ENCODE measurements around the gene ARHGDIA. TPM values are rescaled to one million over a fixed set of nuclear protein-coding genes. Genes with fewer than 3 reads are reported as not detected.

The ARHGDIA gene
- total RNA-seq, 1 donor from 2014 or later, result 713 TPM

GRCh38 chr17:81889602-81890001, 18.5 kb upstream of the ARHGDIA start:
- Mint-ChIP-seq H3K27ac (peak overlapping the region; percentile 92), H3K9me3 (no peaks in the 10 kb centered on the region), H3K4me1 (ENCODE audit: low read depth) (peaks cover 18% of the 10 kb centered on the region), H3K27me3 (ENCODE audit: low read depth) (no peaks in the 10 kb centered on the region), H3K36me3 (ENCODE audit: low read depth) (peaks cover 63% of the 10 kb centered on the region), H3K4me3 (ENCODE audit: low read depth) (peak overlapping the region; percentile 88)
- intact Hi-C loops (cut with micrococcal nuclease), result loop anchor here (2.0 kb wide), 1 partner anchor 19 kb away; the partner anchor contains the start of gene ARHGDIA
- no peak for DNase-seq (ENCODE audit: low spot score)

GRCh38 chr17:81888988-81889595, 18.0 kb upstream of the ARHGDIA start:
- H3K27ac Mint-ChIP-seq, result peak overlapping the region; percentile 85
- peaks cover 68% of the 10 kb centered on the region for H3K36me3 Mint-ChIP-seq (ENCODE audit: low read depth)
- peak overlapping the region; percentile 88 for H3K4me3 Mint-ChIP-seq (ENCODE audit: low read depth)
- no peaks in the 10 kb centered on the region for H3K27me3 Mint-ChIP-seq (ENCODE audit: low read depth)
- intact Hi-C loops (cut with micrococcal nuclease), result no loop called here
- DNase-seq (ENCODE audit: low spot score), result no peak
- H3K9me3 Mint-ChIP-seq, result no peaks in the 10 kb centered on the region
- H3K4me1 Mint-ChIP-seq (ENCODE audit: low read depth), result peaks cover 18% of the 10 kb centered on the region

- peak overlapping the region; percentile 85 for H3K27ac Mint-ChIP-seq
Measured at GRCh38 chr17:81888105-81888987, 17.2 kb upstream of the ARHGDIA start.

GRCh38 chr17:81885869-81886548, 14.9 kb upstream of the ARHGDIA start:
- Mint-ChIP-seq H3K27ac (no peak overlapping the region), H3K9me3 (no peaks in the 10 kb centered on the region), H3K4me1 (ENCODE audit: low read depth) (peaks cover 16% of the 10 kb centered on the region), H3K36me3 (ENCODE audit: low read depth) (peaks cover 83% of the 10 kb centered on the region), H3K27me3 (ENCODE audit: low read depth) (no peaks in the 10 kb centered on the region), H3K4me3 (ENCODE audit: low read depth) (no peak overlapping the region)
- intact Hi-C loops (cut with micrococcal nuclease), result no loop called here
- no peak for DNase-seq (ENCODE audit: low spot score)

More at GRCh38 chr17:81888105-81888987, 17.2 kb upstream of the ARHGDIA start:
- intact Hi-C loops (cut with micrococcal nuclease), result no loop called here
- no peaks in the 10 kb centered on the region for H3K27me3 Mint-ChIP-seq (ENCODE audit: low read depth)
- H3K4me1 Mint-ChIP-seq (ENCODE audit: low read depth), result peaks cover 18% of the 10 kb centered on the region
- DNase-seq (ENCODE audit: low spot score), result no peak
- peaks cover 71% of the 10 kb centered on the region for H3K36me3 Mint-ChIP-seq (ENCODE audit: low read depth)
- no peaks in the 10 kb centered on the region for H3K9me3 Mint-ChIP-seq
- peak overlapping the region; percentile 71 for H3K4me3 Mint-ChIP-seq (ENCODE audit: low read depth)

- Mint-ChIP-seq H3K4me1 (ENCODE audit: low read depth) (peaks cover 16% of the 10 kb centered on the region), H3K36me3 (ENCODE audit: low read depth) (peaks cover 84% of the 10 kb centered on the region), H3K9me3 (no peaks in the 10 kb centered on the region), H3K27ac (no peak overlapping the region), H3K27me3 (ENCODE audit: low read depth) (no peaks in the 10 kb centered on the region), H3K4me3 (ENCODE audit: low read depth) (no peak overlapping the region)
- intact Hi-C loops (cut with micrococcal nuclease), result no loop called here
- DNase-seq (ENCODE audit: low spot score), result no peak
Measured at GRCh38 chr17:81885454-81885853, 14.3 kb upstream of the ARHGDIA start.

- no peak for DNase-seq (ENCODE audit: low spot score)
- Mint-ChIP-seq H3K4me3 (ENCODE audit: low read depth) (no peak overlapping the region), H3K27me3 (ENCODE audit: low read depth) (no peaks in the 10 kb centered on the region), H3K27ac (no peak overlapping the region), H3K36me3 (ENCODE audit: low read depth) (peaks cover 83% of the 10 kb centered on the region), H3K4me1 (ENCODE audit: low read depth) (peaks cover 16% of the 10 kb centered on the region), H3K9me3 (no peaks in the 10 kb centered on the region)
- intact Hi-C loops (cut with micrococcal nuclease), result no loop called here
Measured at GRCh38 chr17:81884968-81885367, 13.8 kb upstream of the ARHGDIA start.

GRCh38 chr17:81884520-81884919, 13.4 kb upstream of the ARHGDIA start:
- Mint-ChIP-seq H3K27ac (no peak overlapping the region), H3K4me3 (ENCODE audit: low read depth) (no peak overlapping the region), H3K27me3 (ENCODE audit: low read depth) (no peaks in the 10 kb centered on the region), H3K36me3 (ENCODE audit: low read depth) (peaks cover 84% of the 10 kb centered on the region), H3K9me3 (no peaks in the 10 kb centered on the region), H3K4me1 (ENCODE audit: low read depth) (peaks cover 16% of the 10 kb centered on the region)
- no peak for DNase-seq (ENCODE audit: low spot score)
- intact Hi-C loops (cut with micrococcal nuclease), result no loop called here

GRCh38 chr17:81879121-81879520, 8.0 kb upstream of the ARHGDIA start:
- peaks cover 3% of the 10 kb centered on the region for H3K4me1 Mint-ChIP-seq (ENCODE audit: low read depth)

GRCh38 chr17:81878294-81878693, 7.2 kb upstream of the ARHGDIA start:
- no peak for DNase-seq (ENCODE audit: low spot score)
- Mint-ChIP-seq H3K36me3 (ENCODE audit: low read depth) (peaks cover 55% of the 10 kb centered on the region), H3K4me3 (ENCODE audit: low read depth) (no peak overlapping the region), H3K27ac (no peak overlapping the region), H3K27me3 (ENCODE audit: low read depth) (no peaks in the 10 kb centered on the region), H3K4me1 (ENCODE audit: low read depth) (peaks cover 7% of the 10 kb centered on the region), H3K9me3 (no peaks in the 10 kb centered on the region)
- intact Hi-C loops (cut with micrococcal nuclease), result no loop called here

More at GRCh38 chr17:81879121-81879520, 8.0 kb upstream of the ARHGDIA start:
- DNase-seq (ENCODE audit: low spot score), result no peak
- H3K9me3 Mint-ChIP-seq, result no peaks in the 10 kb centered on the region
- no peak overlapping the region for H3K4me3 Mint-ChIP-seq (ENCODE audit: low read depth)
- no peaks in the 10 kb centered on the region for H3K27me3 Mint-ChIP-seq (ENCODE audit: low read depth)
- H3K27ac Mint-ChIP-seq, result no peak overlapping the region
- intact Hi-C loops (cut with micrococcal nuclease), result no loop called here
- H3K36me3 Mint-ChIP-seq (ENCODE audit: low read depth), result peaks cover 58% of the 10 kb centered on the region

- Mint-ChIP-seq H3K36me3 (ENCODE audit: low read depth) (peaks cover 51% of the 10 kb centered on the region), H3K4me1 (ENCODE audit: low read depth) (peaks cover 12% of the 10 kb centered on the region), H3K9me3 (no peaks in the 10 kb centered on the region), H3K4me3 (ENCODE audit: low read depth) (no peak overlapping the region), H3K27me3 (ENCODE audit: low read depth) (no peaks in the 10 kb centered on the region), H3K27ac (no peak overlapping the region)
- intact Hi-C loops (cut with micrococcal nuclease), result no loop called here
- no peak for DNase-seq (ENCODE audit: low spot score)
Measured at GRCh38 chr17:81877569-81877968, 6.4 kb upstream of the ARHGDIA start.

- Mint-ChIP-seq H3K9me3 (no peaks in the 10 kb centered on the region), H3K4me1 (ENCODE audit: low read depth) (peaks cover 16% of the 10 kb centered on the region)
Measured at GRCh38 chr17:81871387-81872230, 472 bp upstream of the ARHGDIA start.

More at GRCh38 chr17:81871387-81872230, 472 bp upstream of the ARHGDIA start:
- Mint-ChIP-seq H3K27me3 (ENCODE audit: low read depth) (no peaks in the 10 kb centered on the region), H3K27ac (peak overlapping the region; percentile 91), H3K36me3 (ENCODE audit: low read depth) (peaks cover 36% of the 10 kb centered on the region), H3K4me3 (ENCODE audit: low read depth) (peak overlapping the region; percentile 82)
- peak; percentile 94 for DNase-seq (ENCODE audit: low spot score)
- intact Hi-C loops (cut with micrococcal nuclease), result loop anchor here (2.0 to 5.0 kb wide), 2 partner anchors 19 to 39 kb away; partner anchors contain the start of genes ALYREF, ANAPC11 and MCRIP1

All from activated T-helper 2 cell treated with anti-CD3 and anti-CD28 coated beads, Interferon-gamma antibody, Interleukin-2, Interleukin-4, amounts not matched to agents 10 μg/mL and 5 μg/mL and 100 μg/mL, durations not matched to agents 14 hours and 24 hours and 36 hours (primary cell).